B cell (primary cell): ENCODE results near the gene AKTIP. TPM values are rescaled to one million over a fixed set of nuclear protein-coding genes. Genes with fewer than 3 reads are reported as not detected.

Experiments
- ATAC-seq: fragments of 200-7000 bp; cut with Tn5 transposase; one replicate; pipeline ENCODE4 v1.10.0; 2021; ENCODE audit warnings: low read depth, mild to moderate bottlenecking, moderate number of reproducible peaks, moderate library complexity
- CTCF ChIA-PET: fragments of 350-600 bp; sonication (Branson Sonifier 250); formaldehyde crosslinking; loops from one replicate; lab custom pipeline; 2021; ENCODE audit warnings: antibody characterized with exemption, inconsistent platforms; lab: Charles Lee
- POLR2A ChIA-PET: fragments of 350-600 bp; sonication (Branson Sonifier 250); formaldehyde crosslinking; loops from one replicate; lab custom pipeline; 2021; ENCODE audit warnings: antibody characterized with exemption; lab: Charles Lee
- DNase-seq: peaks from one replicate; pipeline ENCODE4 v3.0.0; 2013
- H2AFZ ChIP-seq: 2 replicates; pipeline ENCODE4 v1.6.1; 2012; ENCODE audit warnings: mild to moderate bottlenecking, low read depth, low read length; ENCODE audit not compliant: insufficient read depth, poor library complexity, severe bottlenecking
- H3K27ac ChIP-seq, 2 donors: 1 replicate in 1 of 2; 2 replicates in 1 of 2; pipeline ENCODE4 v1.5.1; 2012 to 2013; ENCODE audit warnings: low read length in 2 of 2, mild to moderate bottlenecking in 2 of 2, moderate library complexity in 1 of 2
- H3K27me3 ChIP-seq, 4 experiments: fragments of 200-600 bp in 1 of 4; sonication (generic) in 1 of 4; replicated peaks in 1 of 4; 1 replicate in 2 of 4; 2 replicates in 2 of 4; pipeline versions ENCODE4 v1.6.1 to v1.7.0; 2013 to 2016; ENCODE audit warnings: low read length in 3 of 4, mild to moderate bottlenecking in 2 of 4, mixed read lengths in 1 of 4, moderate library complexity in 1 of 4; ENCODE audit not compliant: insufficient read depth in 4 of 4, control insufficient read depth in 3 of 4; ENCODE audit errors: control extremely low read depth in 1 of 4
- H3K36me3 ChIP-seq, 2 experiments: replicated peaks in 1 of 2; 1 replicate in 1 of 2; 2 replicates in 1 of 2; pipeline versions ENCODE4 v1.6.1 to v1.7.1; 2013; ENCODE audit warnings: low read length in 1 of 2; ENCODE audit not compliant: insufficient read depth in 2 of 2, control insufficient read depth in 1 of 2; ENCODE audit errors: control extremely low read depth in 1 of 2, extremely low read depth in 1 of 2
- H3K4me1 ChIP-seq, 2 donors: fragments of 200-600 bp in 1 of 2; sonication (generic) in 1 of 2; 1 replicate in 1 of 2; 2 replicates in 1 of 2; pipeline versions ENCODE4 v1.5.1 to v1.6.1; 2013 to 2017; ENCODE audit warnings: low read length in 2 of 2; ENCODE audit not compliant: control insufficient read depth in 2 of 2, insufficient read depth in 2 of 2
- H3K4me2 ChIP-seq: replicated peaks from 2 replicates; pipeline ENCODE3; 2012; ENCODE audit warnings: mild to moderate bottlenecking, low read depth, low read length; ENCODE audit not compliant: poor library complexity, severe bottlenecking
- H3K4me3 ChIP-seq, 5 experiments: fragments of 200-600 bp in 1 of 5; sonication (generic) in 1 of 5; 1 replicate in 3 of 5; 2 replicates in 2 of 5; pipeline versions ENCODE4 v1.5.1 to v1.7.0; 2011 to 2016; ENCODE audit warnings: low read length in 4 of 5, mild to moderate bottlenecking in 4 of 5, low read depth in 2 of 5, control low read depth in 1 of 5, moderate library complexity in 1 of 5; ENCODE audit not compliant: insufficient read depth in 1 of 5; ENCODE audit errors: control extremely low read depth in 1 of 5, extremely low read depth in 1 of 5
- H3K79me2 ChIP-seq: fragments of 200-600 bp; sonication (generic); one replicate; pipeline ENCODE4 v1.6.0; 2016; ENCODE audit warnings: low read length; ENCODE audit not compliant: control insufficient read depth, insufficient read depth
- H3K9ac ChIP-seq: fragments of 200-600 bp; sonication (generic); 2 replicates; pipeline ENCODE4 v1.6.1; 2017; ENCODE audit warnings: mild to moderate bottlenecking, low read length, moderate library complexity
- H3K9me3 ChIP-seq, 3 donors: one replicate each; pipeline versions ENCODE4 v1.6.1 to v1.7.1; 2013; ENCODE audit warnings: low read length in 2 of 3; ENCODE audit not compliant: control insufficient read depth in 2 of 3, insufficient read depth in 1 of 3; ENCODE audit errors: control extremely low read depth in 1 of 3
- H4K20me1 ChIP-seq: 2 replicates; pipeline ENCODE4 v1.6.0; 2012; ENCODE audit warnings: mild to moderate bottlenecking, low read length; ENCODE audit not compliant: insufficient read depth, control insufficient read depth, poor library complexity, severe bottlenecking
- H3K27ac Mint-ChIP-seq: one replicate; pipeline ENCODE4 v1.8.0; 2021; ENCODE audit warnings: mixed read lengths
- H3K27me3 Mint-ChIP-seq: one replicate; pipeline ENCODE4 v1.8.0; 2021; ENCODE audit warnings: mixed read lengths
- H3K4me1 Mint-ChIP-seq: one replicate; pipeline ENCODE4 v1.8.0; 2021; ENCODE audit warnings: mixed read lengths
- H3K4me3 Mint-ChIP-seq: one replicate; pipeline ENCODE4 v1.8.0; 2021; ENCODE audit warnings: mixed read lengths
- H3K9me3 Mint-ChIP-seq: one replicate; pipeline ENCODE4 v1.8.0; 2022; ENCODE audit warnings: mixed read lengths; ENCODE audit not compliant: insufficient read depth
- EZH2 ChIP-seq: IDR thresholded peaks from 2 replicates; pipeline ENCODE4 v1.6.1; 2012; ENCODE audit warnings: borderline replicate concordance, low read depth, mild to moderate bottlenecking, moderate library complexity, low read length; ENCODE audit not compliant: insufficient read depth, poor library complexity, severe bottlenecking
- WGBS: methylation state at CpG from one replicate; pipeline ENCODE4 v1.1.5; 2013; ENCODE audit warnings: missing lambda C conversion rate; ENCODE audit not compliant: insufficient coverage; 5-methylcytosine and 5-hydroxymethylcytosine counted together
- intact Hi-C: fragments of 100-400 bp; cut with micrococcal nuclease; formaldehyde crosslinking; loops from one replicate; pipeline ENCODE4 v1.10.0; 2022
- polyA plus RNA-seq: library from polyadenylated mRNA; depleted of rRNA; stranded (reverse); fragments of >200 nt; gene quantifications from 2 replicates; pipeline ENCODE4 v1.2.3, GENCODE V29; 2012
- total RNA-seq, 2 donors: library from RNA; stranded (reverse); fragments of 120-200 nt in 1 of 2; gene quantifications; 1 replicate in 1 of 2; 2 replicates in 1 of 2; pipeline versions ENCODE4 v1.2.3 to v1.2.4, GENCODE V29; 2013 to 2022
- TF ChIP-seq, protein P1 (sequence below): fragments of 200-600 bp; IDR thresholded peaks from one replicate; pipeline ENCODE4 v1.8.0; 2022; ENCODE audit warnings: antibody characterized with exemption, mild to moderate bottlenecking

AKTIP gene
- total and polyA plus RNA-seq, 2 donors (not counting 1 experiment from before 2014, with no cell fraction given): 12.6 to 24.0 TPM

DNA sequence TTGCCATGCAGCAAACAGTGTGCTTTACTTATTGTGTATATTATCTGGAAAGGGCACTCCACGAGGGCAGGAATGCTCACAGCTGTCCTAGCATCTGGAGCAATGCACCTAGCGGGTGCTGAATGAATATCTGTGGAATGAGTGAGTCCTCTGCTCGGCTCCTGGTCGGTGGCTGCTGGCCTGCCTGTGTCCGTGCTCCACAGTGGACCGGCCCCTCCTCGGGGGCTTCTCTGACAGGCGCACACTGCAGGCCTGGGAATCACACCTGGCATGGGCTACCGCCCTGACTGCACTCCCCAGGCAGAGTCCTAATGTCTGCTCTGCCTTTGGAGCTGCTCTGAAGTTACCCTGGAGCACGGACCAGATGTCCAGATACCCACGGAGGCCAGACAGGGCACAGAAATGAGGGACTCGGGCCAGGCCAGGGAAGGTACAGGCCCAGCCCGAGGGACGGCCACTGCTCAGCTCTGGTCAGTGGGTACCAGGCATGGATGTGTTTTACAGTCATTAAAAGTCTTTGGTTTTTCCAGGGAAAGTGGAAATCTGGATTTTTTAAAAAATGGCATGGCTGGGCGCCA, 21.1 kb upstream of the AKTIP start:
- Histone ChIP-seq H3K9ac (no peak overlapping the region), H3K36me3 (no peaks in the 10 kb centered on the region)

DNA sequence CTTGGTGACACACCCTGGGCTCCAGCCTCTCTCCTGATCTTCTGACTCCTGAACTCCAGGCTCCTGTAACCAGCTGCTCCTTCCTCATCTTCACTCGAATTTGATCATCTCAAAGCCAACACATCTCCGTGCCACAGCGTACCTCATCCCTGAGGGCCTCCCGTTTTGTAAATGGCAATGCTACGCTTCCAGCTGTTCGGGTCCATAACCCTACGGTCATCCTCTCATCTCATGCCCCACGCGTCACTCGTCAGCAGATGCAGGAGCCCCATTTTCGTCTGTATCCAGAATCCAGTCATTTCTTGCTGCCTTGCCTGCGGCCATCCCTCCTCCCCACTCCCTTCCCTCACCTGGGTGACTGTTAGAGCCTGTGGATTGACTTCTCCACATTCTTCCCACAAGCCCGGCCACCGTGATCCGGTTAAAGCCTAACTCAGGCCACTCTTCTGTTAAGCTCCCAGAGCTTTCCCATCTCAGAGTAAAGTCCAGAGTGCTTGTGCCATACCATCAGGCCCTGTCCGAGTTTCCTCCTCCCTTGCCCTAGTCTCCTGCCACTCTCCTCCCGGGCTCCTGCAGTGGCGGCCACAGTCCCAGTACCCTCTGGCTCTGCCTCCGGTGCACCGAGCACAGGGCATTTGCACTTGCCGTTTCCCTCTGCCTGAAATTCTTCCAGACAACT, 20.3 kb upstream of the AKTIP start:
- ATAC-seq (no peak), DNase-seq (no peak)
- POLR2A ChIA-PET: no interaction called here
- Mint-ChIP-seq H3K27ac (no peak overlapping the region), H3K9me3 (no peaks in the 10 kb centered on the region), H3K4me3 (no peak overlapping the region), H3K4me1 (peaks cover 35% of the 10 kb centered on the region), H3K27me3 (no peaks in the 10 kb centered on the region)
- WGBS: 94% methylated on average over 21 of the region's 21 CpGs
- Histone ChIP-seq H3K79me2 (no peaks in the 10 kb centered on the region), H3K4me2 (no peak overlapping the region), H3K36me3 (no peaks in the 10 kb centered on the region), H3K4me3 (no peak overlapping the region), H3K27me3 (no peaks in the 10 kb centered on the region), H4K20me1 (no peaks in the 10 kb centered on the region), H3K4me1 (peaks cover 28 to 35% of the 10 kb centered on the region in 2 donors), H3K9me3 (peaks cover 0 to 3% (median 0%) of the 10 kb centered on the region in 3 donors), H3K27ac (no peak overlapping the region), H2AFZ (no peak overlapping the region), H3K9ac (no peak overlapping the region)
- CTCF ChIA-PET: no interaction called here
- TF ChIP-seq EZH2: no peak
- TF ChIP-seq, protein P1, sequence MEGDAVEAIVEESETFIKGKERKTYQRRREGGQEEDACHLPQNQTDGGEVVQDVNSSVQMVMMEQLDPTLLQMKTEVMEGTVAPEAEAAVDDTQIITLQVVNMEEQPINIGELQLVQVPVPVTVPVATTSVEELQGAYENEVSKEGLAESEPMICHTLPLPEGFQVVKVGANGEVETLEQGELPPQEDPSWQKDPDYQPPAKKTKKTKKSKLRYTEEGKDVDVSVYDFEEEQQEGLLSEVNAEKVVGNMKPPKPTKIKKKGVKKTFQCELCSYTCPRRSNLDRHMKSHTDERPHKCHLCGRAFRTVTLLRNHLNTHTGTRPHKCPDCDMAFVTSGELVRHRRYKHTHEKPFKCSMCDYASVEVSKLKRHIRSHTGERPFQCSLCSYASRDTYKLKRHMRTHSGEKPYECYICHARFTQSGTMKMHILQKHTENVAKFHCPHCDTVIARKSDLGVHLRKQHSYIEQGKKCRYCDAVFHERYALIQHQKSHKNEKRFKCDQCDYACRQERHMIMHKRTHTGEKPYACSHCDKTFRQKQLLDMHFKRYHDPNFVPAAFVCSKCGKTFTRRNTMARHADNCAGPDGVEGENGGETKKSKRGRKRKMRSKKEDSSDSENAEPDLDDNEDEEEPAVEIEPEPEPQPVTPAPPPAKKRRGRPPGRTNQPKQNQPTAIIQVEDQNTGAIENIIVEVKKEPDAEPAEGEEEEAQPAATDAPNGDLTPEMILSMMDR: no peak
- intact Hi-C loops: no loop called here

More for the DNA sequence above, 21.1 kb upstream of the AKTIP start:
- intact Hi-C loops: no loop called here
- Histone ChIP-seq H3K27me3 (no peaks in the 10 kb centered on the region), H3K27ac (no peak overlapping the region), H2AFZ (no peak overlapping the region), H3K4me1 (peaks cover 20 to 29% of the 10 kb centered on the region in 2 donors), H3K79me2 (no peaks in the 10 kb centered on the region), H3K9me3 (peaks cover 0 to 3% (median 0%) of the 10 kb centered on the region in 3 donors), H4K20me1 (no peaks in the 10 kb centered on the region), H3K4me3 (no peak overlapping the region), H3K4me2 (no peak overlapping the region)
- no peak for DNase-seq
- no peak overlapping the region for H3K4me3 Mint-ChIP-seq
- H3K27me3 Mint-ChIP-seq: no peaks in the 10 kb centered on the region
- H3K4me1 Mint-ChIP-seq: peaks cover 27% of the 10 kb centered on the region
- no peaks in the 10 kb centered on the region for H3K9me3 Mint-ChIP-seq
- H3K27ac Mint-ChIP-seq: peak overlapping the region; percentile 0
- ChIA-PET CTCF (no interaction called here), POLR2A (no interaction called here)
- WGBS: 98% methylated on average over 14 of the region's 15 CpGs
- TF ChIP-seq EZH2: no peak
- TF ChIP-seq, protein P1: no peak
- ATAC-seq: no peak
